Upper lobe of right lung (tissue), 1 donor: ENCODE measurements around the gene HDAC6. TPM values are rescaled to one million over a fixed set of nuclear protein-coding genes. Genes with fewer than 3 reads are reported as not detected.

Source experiments
- ATAC-seq: fragments of 200-7000 bp; cut with Tn5 transposase; one replicate; pipeline ENCODE4 v1.9.1; 2020; ENCODE audit warnings: mild to moderate bottlenecking, moderate library complexity
- DNase-seq: peaks from one replicate; pipeline ENCODE4 v3.0.0-alpha.2; 2020
- H3K27ac ChIP-seq: fragments of 200-600 bp; one replicate; pipeline ENCODE4 v1.8.0; 2022
- H3K27me3 ChIP-seq: fragments of 200-600 bp; one replicate; pipeline ENCODE4 v1.8.0; 2022; ENCODE audit warnings: mild to moderate bottlenecking
- H3K36me3 ChIP-seq: fragments of 200-600 bp; one replicate; pipeline ENCODE4 v1.8.0; 2022
- H3K4me1 ChIP-seq: fragments of 200-600 bp; one replicate; pipeline ENCODE4 v1.8.0; 2022
- H3K4me3 ChIP-seq: fragments of 200-600 bp; one replicate; pipeline ENCODE4 v1.8.0; 2022; ENCODE audit warnings: mild to moderate bottlenecking
- H3K9me3 ChIP-seq: fragments of 200-600 bp; one replicate; pipeline ENCODE4 v1.8.0; 2022
- intact Hi-C: fragments of 100-400 bp; cut with DNase I; formaldehyde crosslinking; loops from one replicate; pipeline ENCODE4 v1.11.0; 2022
- total RNA-seq: library from RNA; stranded (reverse); fragmentation: NEBNext Ultra II Directional; extraction: Animal tissue kit (Norgen Biotek cat#: 25700); gene quantifications from one replicate; pipeline ENCODE4 v1.2.1, GENCODE V29; 2021
- TF ChIP-seq, protein P1 (sequence below): fragments of 200-600 bp; IDR thresholded peaks from one replicate; pipeline ENCODE4 v1.8.0; 2022; ENCODE audit warnings: antibody characterized with exemption
- donor health status: DM: no; HTN: yes; CAD: no; lungs with severe emphysema.

Gene HDAC6
- total RNA-seq, 1 donor from 2014 or later, result 94.2 TPM

DNA sequence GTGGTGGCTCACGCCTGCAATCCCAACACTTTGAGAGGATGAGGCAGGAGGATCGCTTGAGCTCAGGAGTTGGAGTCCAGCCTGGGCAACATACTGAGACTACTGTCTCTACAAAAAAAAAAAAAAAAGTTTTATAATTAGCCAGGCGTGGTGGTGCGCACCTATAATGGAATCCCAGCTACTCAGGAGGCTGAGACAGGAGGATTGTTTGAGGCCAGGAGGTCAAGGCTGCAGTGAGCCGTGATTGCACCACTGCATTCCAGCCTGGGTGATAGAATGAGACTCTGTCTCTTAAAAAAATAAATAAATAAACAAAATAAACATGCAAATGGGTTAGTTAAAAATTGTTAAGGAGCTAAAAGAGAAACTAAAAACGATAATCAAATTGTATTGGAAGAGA lies 32.6 kb upstream of the HDAC6 start:
- ATAC-seq (no peak), DNase-seq (no peak)
- intact Hi-C loops, result no loop called here
- Histone ChIP-seq H3K27me3 (no peaks in the 10 kb centered on the region), H3K4me3 (no peak overlapping the region), H3K4me1 (no peaks in the 10 kb centered on the region), H3K27ac (no peak overlapping the region), H3K9me3 (no peaks in the 10 kb centered on the region), H3K36me3 (no peaks in the 10 kb centered on the region)
- TF ChIP-seq, protein P1, sequence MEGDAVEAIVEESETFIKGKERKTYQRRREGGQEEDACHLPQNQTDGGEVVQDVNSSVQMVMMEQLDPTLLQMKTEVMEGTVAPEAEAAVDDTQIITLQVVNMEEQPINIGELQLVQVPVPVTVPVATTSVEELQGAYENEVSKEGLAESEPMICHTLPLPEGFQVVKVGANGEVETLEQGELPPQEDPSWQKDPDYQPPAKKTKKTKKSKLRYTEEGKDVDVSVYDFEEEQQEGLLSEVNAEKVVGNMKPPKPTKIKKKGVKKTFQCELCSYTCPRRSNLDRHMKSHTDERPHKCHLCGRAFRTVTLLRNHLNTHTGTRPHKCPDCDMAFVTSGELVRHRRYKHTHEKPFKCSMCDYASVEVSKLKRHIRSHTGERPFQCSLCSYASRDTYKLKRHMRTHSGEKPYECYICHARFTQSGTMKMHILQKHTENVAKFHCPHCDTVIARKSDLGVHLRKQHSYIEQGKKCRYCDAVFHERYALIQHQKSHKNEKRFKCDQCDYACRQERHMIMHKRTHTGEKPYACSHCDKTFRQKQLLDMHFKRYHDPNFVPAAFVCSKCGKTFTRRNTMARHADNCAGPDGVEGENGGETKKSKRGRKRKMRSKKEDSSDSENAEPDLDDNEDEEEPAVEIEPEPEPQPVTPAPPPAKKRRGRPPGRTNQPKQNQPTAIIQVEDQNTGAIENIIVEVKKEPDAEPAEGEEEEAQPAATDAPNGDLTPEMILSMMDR, result no peak

DNA sequence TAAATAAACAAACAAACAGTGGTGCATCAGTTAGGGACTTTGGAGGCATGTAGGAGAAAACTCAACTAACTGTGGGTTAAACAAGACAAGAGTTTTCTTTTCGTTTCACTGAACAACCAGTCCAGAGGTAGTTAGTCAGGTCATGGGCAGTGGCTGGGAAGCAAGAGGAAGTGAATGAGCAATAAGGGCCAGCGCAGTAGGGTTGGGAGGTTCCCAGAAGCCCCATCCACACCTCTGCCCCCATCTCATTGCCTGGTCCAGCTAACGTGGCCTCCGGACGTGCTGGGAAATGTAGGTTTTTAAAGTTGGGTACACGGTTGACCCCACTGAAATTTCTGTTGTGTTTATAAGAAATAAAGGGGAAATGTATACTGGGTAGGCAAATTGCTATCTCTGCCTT lies 31.6 kb upstream of the HDAC6 start:
- Histone ChIP-seq H3K4me1 (no peaks in the 10 kb centered on the region), H3K4me3 (no peak overlapping the region), H3K27ac (no peak overlapping the region), H3K9me3 (no peaks in the 10 kb centered on the region), H3K36me3 (no peaks in the 10 kb centered on the region), H3K27me3 (no peaks in the 10 kb centered on the region)
- TF ChIP-seq, protein P1, result no peak
- ATAC-seq, result no peak
- intact Hi-C loops, result no loop called here
- no peak for DNase-seq

DNA sequence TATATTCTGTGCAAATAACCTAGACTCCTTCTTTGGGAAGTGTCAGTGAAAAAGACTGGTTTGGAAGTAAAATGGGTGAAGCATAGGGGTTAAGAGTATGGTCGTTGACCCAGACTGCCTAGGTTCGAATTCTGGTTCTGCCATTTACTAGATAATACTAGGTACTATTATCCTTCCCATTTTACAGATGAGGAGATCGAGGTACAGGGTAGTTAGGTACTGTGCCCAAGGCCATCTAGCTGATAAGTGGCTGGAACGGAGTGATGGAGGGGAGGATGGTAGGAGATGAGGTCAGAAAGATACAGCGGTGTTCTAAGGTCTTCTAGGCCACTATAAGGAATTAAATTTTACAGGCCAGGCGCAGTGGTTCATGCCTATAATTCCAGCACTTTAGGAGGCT lies 29.3 kb upstream of the HDAC6 start:
- H3K36me3 ChIP-seq, result no peaks in the 10 kb centered on the region
- DNase-seq (no peak), ATAC-seq (no peak)
- no peaks in the 10 kb centered on the region for H3K9me3 ChIP-seq
- intact Hi-C loops, result no loop called here
- H3K27ac ChIP-seq, result no peak overlapping the region
- H3K4me3 ChIP-seq, result no peak overlapping the region
- H3K27me3 ChIP-seq, result no peaks in the 10 kb centered on the region
- TF ChIP-seq, protein P1, result no peak
- no peaks in the 10 kb centered on the region for H3K4me1 ChIP-seq

DNA sequence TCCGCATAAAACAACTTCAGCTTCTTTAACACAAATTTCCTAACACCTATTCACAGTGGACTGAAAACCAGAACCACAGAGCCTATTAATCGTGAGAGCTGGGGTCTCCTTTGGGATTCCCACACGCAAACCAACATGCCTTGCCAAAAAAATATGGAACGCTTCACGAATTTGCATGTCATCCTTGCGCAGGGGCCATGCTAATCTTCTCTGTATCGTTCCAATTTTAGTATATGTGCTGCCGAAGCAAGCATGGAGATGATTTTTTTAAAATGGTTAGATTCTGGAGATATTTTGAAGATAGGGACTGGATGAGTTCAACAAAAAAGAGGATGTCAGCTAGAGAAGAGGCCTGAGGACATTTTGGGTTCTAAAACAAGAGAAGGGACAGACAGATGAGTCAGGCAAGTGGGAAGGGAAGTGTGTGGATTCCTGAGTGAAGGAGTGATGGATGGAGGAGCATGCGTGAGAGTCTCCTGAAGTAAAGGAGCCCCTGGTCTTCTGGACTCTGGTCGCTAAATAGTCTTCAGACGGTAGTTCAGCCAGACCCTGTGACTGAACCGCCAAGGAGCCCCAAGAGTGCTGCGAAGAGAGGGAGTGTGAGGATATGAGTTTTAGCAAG lies 24.9 kb upstream of the HDAC6 start:
- H3K4me3 ChIP-seq, result no peak overlapping the region
- intact Hi-C loops, result no loop called here
- no peaks in the 10 kb centered on the region for H3K9me3 ChIP-seq
- DNase-seq (no peak), ATAC-seq (no peak)
- no peaks in the 10 kb centered on the region for H3K4me1 ChIP-seq
- no peaks in the 10 kb centered on the region for H3K27me3 ChIP-seq
- no peaks in the 10 kb centered on the region for H3K36me3 ChIP-seq
- no peak overlapping the region for H3K27ac ChIP-seq
- TF ChIP-seq, protein P1, result no peak

DNA sequence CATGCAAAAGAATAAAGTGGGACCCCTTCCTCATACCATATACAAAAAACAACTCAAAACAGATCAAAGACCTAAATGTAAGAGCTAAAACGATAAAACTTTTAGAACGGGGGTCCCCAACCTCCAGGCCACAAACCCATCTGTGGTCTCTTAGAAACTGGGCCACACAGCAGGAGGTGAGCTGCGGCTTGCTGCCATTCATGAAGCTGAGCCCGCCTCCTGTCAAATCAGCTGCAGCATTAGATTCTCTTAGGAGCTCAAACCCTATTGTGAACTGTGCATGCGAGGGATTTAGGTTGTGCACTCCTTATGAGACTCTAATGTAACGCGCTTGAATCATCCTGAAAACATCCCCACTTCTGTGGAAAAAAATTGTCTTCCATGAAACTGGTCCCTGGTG lies 22.5 kb upstream of the HDAC6 start:
- TF ChIP-seq, protein P1, result no peak
- H3K36me3 ChIP-seq, result no peaks in the 10 kb centered on the region
- intact Hi-C loops, result no loop called here
- no peaks in the 10 kb centered on the region for H3K9me3 ChIP-seq
- no peaks in the 10 kb centered on the region for H3K4me1 ChIP-seq
- DNase-seq (no peak), ATAC-seq (no peak)
- no peak overlapping the region for H3K4me3 ChIP-seq
- H3K27me3 ChIP-seq, result no peaks in the 10 kb centered on the region
- H3K27ac ChIP-seq, result no peak overlapping the region

DNA sequence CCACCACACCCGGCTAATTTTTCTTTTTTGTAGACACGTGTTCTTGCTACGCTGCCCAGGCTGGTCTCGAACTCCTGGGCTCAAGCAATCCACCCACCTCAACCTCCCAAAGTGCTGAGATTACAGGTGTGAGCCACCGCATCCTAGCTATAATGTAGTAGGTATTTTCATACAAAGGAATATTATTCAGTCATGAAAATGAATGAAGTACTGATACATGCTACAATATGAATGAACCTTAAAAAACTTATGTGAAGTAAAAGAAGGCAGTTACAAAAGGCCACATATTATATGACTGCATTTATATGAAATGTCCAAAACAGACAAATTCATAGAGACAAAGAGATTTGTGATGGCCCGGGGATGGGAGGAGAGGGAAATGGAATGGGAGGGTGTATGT lies 20.2 kb upstream of the HDAC6 start:
- no peaks in the 10 kb centered on the region for H3K27me3 ChIP-seq
- no peaks in the 10 kb centered on the region for H3K9me3 ChIP-seq
- TF ChIP-seq, protein P1, result no peak
- H3K27ac ChIP-seq, result no peak overlapping the region
- no peak for DNase-seq
- H3K4me3 ChIP-seq, result no peak overlapping the region
- ATAC-seq, result no peak
- H3K36me3 ChIP-seq, result no peaks in the 10 kb centered on the region
- no peaks in the 10 kb centered on the region for H3K4me1 ChIP-seq
- intact Hi-C loops, result no loop called here
